Osteocyte (in vitro differentiated cells): ENCODE results near the gene INTS3. TPM values are rescaled to one million over a fixed set of nuclear protein-coding genes. Genes with fewer than 3 reads are reported as not detected.

Source experiments
- DNase-seq: peaks from one replicate; pipeline ENCODE4 v3.0.0; 2021; ENCODE audit warnings: mixed read lengths; ENCODE audit not compliant: unreplicated experiment; ENCODE audit errors: extremely low spot score
- H3K27ac Mint-ChIP-seq: one replicate; pipeline ENCODE4 v1.8.0; 2021; ENCODE audit warnings: mild to moderate bottlenecking, mixed read lengths; ENCODE audit not compliant: unreplicated experiment
- H3K27me3 Mint-ChIP-seq: one replicate; pipeline ENCODE4 v1.8.0; 2021; ENCODE audit warnings: mixed read lengths; ENCODE audit not compliant: unreplicated experiment
- H3K36me3 Mint-ChIP-seq: one replicate; pipeline ENCODE4 v1.8.0; 2021; ENCODE audit warnings: mixed read lengths; ENCODE audit not compliant: unreplicated experiment
- H3K4me1 Mint-ChIP-seq: one replicate; pipeline ENCODE4 v1.8.0; 2021; ENCODE audit warnings: mixed read lengths; ENCODE audit not compliant: unreplicated experiment
- H3K4me3 Mint-ChIP-seq: one replicate; pipeline ENCODE4 v1.8.0; 2021; ENCODE audit warnings: mild to moderate bottlenecking, moderate library complexity, mixed read lengths; ENCODE audit not compliant: unreplicated experiment
- H3K9me3 Mint-ChIP-seq: one replicate; pipeline ENCODE4 v1.8.0; 2021; ENCODE audit warnings: mixed read lengths; ENCODE audit not compliant: unreplicated experiment
- CTCF ChIP-seq: fragments of 200-600 bp; sonication (generic); IDR thresholded peaks from 2 replicates; pipeline ENCODE4 v1.5.0; 2021; ENCODE audit warnings: antibody characterized with exemption, mild to moderate bottlenecking, moderate library complexity
- total RNA-seq: library from RNA; stranded (reverse); gene quantifications from 2 replicates; pipeline ENCODE4 v1.2.1, GENCODE V29; 2021

INTS3 gene
- total RNA-seq, 1 donor from 2014 or later, result 65.9 TPM

GRCh38 chr1:153803470-153804056, 75.7 kb downstream of the INTS3 start:
- no peaks in the 10 kb centered on the region for H3K9me3 Mint-ChIP-seq
- no peak overlapping the region for H3K27ac Mint-ChIP-seq
- peaks cover 17% of the 10 kb centered on the region for H3K36me3 Mint-ChIP-seq
- peaks cover 8% of the 10 kb centered on the region for H3K4me1 Mint-ChIP-seq
- H3K4me3 Mint-ChIP-seq, result no peak overlapping the region
- no peak for TF ChIP-seq CTCF
- DNase-seq, result no peak
- H3K27me3 Mint-ChIP-seq, result no peaks in the 10 kb centered on the region

- DNase-seq, result no peak
- Mint-ChIP-seq H3K9me3 (no peaks in the 10 kb centered on the region), H3K27ac (no peak overlapping the region), H3K4me1 (peaks cover 8% of the 10 kb centered on the region), H3K4me3 (no peak overlapping the region), H3K27me3 (no peaks in the 10 kb centered on the region), H3K36me3 (peaks cover 20% of the 10 kb centered on the region)
- TF ChIP-seq CTCF, result no peak
These were observed 76.3 kb downstream of the INTS3 start for GRCh38 chr1:153804112-153804511.

DNA sequence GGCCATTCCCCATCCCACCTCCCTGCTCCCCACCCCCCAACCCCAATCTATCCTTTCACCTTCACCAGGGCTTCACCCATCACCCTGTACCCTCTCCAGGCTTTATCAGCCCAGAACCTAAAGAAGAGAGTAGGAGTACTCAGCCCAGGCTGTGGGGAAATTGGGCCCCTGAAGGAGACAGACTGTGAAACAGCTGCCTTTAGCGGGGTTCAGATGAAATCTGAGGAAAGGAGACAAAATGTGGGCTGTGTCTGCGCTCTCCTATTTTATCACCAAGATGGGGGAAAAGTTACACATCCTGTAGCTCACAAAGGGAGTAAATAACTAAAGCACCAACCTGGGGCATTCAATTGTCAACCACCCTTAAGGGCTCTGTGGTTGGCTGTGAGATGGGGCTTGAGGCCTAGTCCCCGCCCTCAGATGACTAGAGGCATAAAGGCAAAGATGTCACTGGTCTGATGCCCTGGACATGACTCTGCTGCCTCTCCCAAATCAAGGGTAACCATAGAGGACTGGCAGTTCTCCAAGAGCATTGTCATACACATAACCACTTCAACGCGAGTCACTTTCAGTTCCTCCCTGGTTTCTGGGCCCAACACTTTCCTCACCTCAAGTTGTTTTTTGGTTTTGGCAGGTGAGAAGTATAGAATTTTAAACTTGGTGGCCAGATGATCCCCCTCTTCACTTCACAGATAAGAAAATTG, 77.3 kb downstream of the INTS3 start:
- DNase-seq, result no peak
- Mint-ChIP-seq H3K4me1 (peaks cover 8% of the 10 kb centered on the region), H3K36me3 (peaks cover 28% of the 10 kb centered on the region), H3K27me3 (no peaks in the 10 kb centered on the region), H3K9me3 (no peaks in the 10 kb centered on the region), H3K27ac (peak overlapping the region; percentile 11), H3K4me3 (no peak overlapping the region)
- no peak for TF ChIP-seq CTCF

GRCh38 chr1:153805886-153806719, 78.3 kb downstream of the INTS3 start:
- Mint-ChIP-seq H3K4me1 (peaks cover 8% of the 10 kb centered on the region), H3K27ac (peak overlapping the region; percentile 44), H3K9me3 (no peaks in the 10 kb centered on the region), H3K36me3 (peaks cover 30% of the 10 kb centered on the region), H3K27me3 (no peaks in the 10 kb centered on the region), H3K4me3 (no peak overlapping the region)
- TF ChIP-seq CTCF, result no peak
- DNase-seq, result no peak
